G401 (cell line): ENCODE results near the gene APPBP2. TPM values are rescaled to one million over a fixed set of nuclear protein-coding genes. Genes with fewer than 3 reads are reported as not detected.
"Not testable (repeated sequence)": the region's sequence is repeated elsewhere in the genome, so short reads cannot be mapped to it uniquely, and the experiment has no call there.

Experiments
- DNase-seq: peaks from one replicate; pipeline ENCODE4 v3.0.0-alpha.2; 2015; ENCODE audit warnings: low spot score
- in situ Hi-C: cut with HindIII; loops from 2 replicates; pipeline ENCODE4 v1.10.0; 2016; ENCODE audit warnings: low sequenced_read_pairs, mixed read lengths
- total RNA-seq: library from RNA; depleted of rRNA; stranded (reverse); fragments of >200 nt; shearing (Covaris generic); gene quantifications from 2 replicates; pipeline ENCODE4 v1.2.3, GENCODE V29; 2014

Gene APPBP2
- total RNA-seq, 1 experiment from 2014 or later = 34.7 TPM

GRCh38 chr17:60447375-60447774, 78.7 kb downstream of the APPBP2 start:
- in situ Hi-C loops = no loop called here

GRCh38 chr17:60445144-60445543, 80.9 kb downstream of the APPBP2 start:
- DNase-seq = no peak
- in situ Hi-C loops = no loop called here

More at GRCh38 chr17:60447375-60447774, 78.7 kb downstream of the APPBP2 start:
- no peak for DNase-seq

- DNase-seq = no peak
- in situ Hi-C loops = no loop called here
Observed at GRCh38 chr17:60443713-60444112, 82.3 kb downstream of the APPBP2 start.

GRCh38 chr17:60442271-60443173, 83.5 kb downstream of the APPBP2 start:
- in situ Hi-C loops = no loop called here
- DNase-seq = no peak

- in situ Hi-C loops = no loop called here
- no peak for DNase-seq
Observed at GRCh38 chr17:60439501-60439900, 86.5 kb downstream of the APPBP2 start.

- DNase-seq = no peak
- in situ Hi-C loops = no loop called here
Observed at GRCh38 chr17:60436676-60437075, 89.4 kb downstream of the APPBP2 start.

GRCh38 chr17:60435244-60436167, 90.5 kb downstream of the APPBP2 start:
- DNase-seq = peak; percentile 92
- in situ Hi-C loops = no loop called here

- in situ Hi-C loops = not testable (repeated sequence)
Observed at GRCh38 chr17:60433021-60433997, 92.7 kb downstream of the APPBP2 start.

GRCh38 chr17:60430561-60430960, 95.5 kb downstream of the APPBP2 start:
- in situ Hi-C loops, DNase-seq: not testable (repeated sequence)

More at GRCh38 chr17:60433021-60433997, 92.7 kb downstream of the APPBP2 start:
- not testable (repeated sequence) for DNase-seq

GRCh38 chr17:60428491-60428890, 97.6 kb downstream of the APPBP2 start:
- in situ Hi-C loops = not testable (repeated sequence)

GRCh38 chr17:60426596-60426995, 99.4 kb downstream of the APPBP2 start:
- in situ Hi-C loops = no loop called here
- DNase-seq = no peak

More at GRCh38 chr17:60428491-60428890, 97.6 kb downstream of the APPBP2 start:
- not testable (repeated sequence) for DNase-seq

- in situ Hi-C loops = no loop called here
Observed at GRCh38 chr17:60425626-60426025, 100.4 kb downstream of the APPBP2 start.

GRCh38 chr17:60423865-60424264, 102.2 kb downstream of the APPBP2 start:
- in situ Hi-C loops = no loop called here
- DNase-seq = no peak

More at GRCh38 chr17:60425626-60426025, 100.4 kb downstream of the APPBP2 start:
- no peak for DNase-seq

GRCh38 chr17:60422162-60422665, 103.8 kb downstream of the APPBP2 start, which contains the start of gene CHCT1:
TSS of gene CHCT1 (plus strand) at chr17:60422489. CDS start at chr17:60422593, 104 bp downstream.
- in situ Hi-C loops = no loop called here
- no peak for DNase-seq

GRCh38 chr17:60421273-60422161, 104.5 kb downstream of the APPBP2 start:
- DNase-seq = peak; percentile 47
- in situ Hi-C loops = no loop called here

GRCh38 chr17:60419875-60420274, 106.2 kb downstream of the APPBP2 start:
- in situ Hi-C loops, DNase-seq: not testable (repeated sequence)

- in situ Hi-C loops, DNase-seq: not testable (repeated sequence)
Observed at GRCh38 chr17:60419003-60419402, 107.0 kb downstream of the APPBP2 start.
